Type B pancreatic cell (in vitro differentiated cells): ENCODE measurements around the gene CFDP1. TPM values are rescaled to one million over a fixed set of nuclear protein-coding genes. Genes with fewer than 3 reads are reported as not detected.

Experiments used
- DNase-seq: peaks from one replicate; pipeline ENCODE4 v3.0.0; 2021; ENCODE audit warnings: mixed read lengths; ENCODE audit not compliant: unreplicated experiment; ENCODE audit errors: extremely low spot score
- H3K27ac Mint-ChIP-seq: 2 replicates; pipeline ENCODE4 v1.8.0; 2021; ENCODE audit warnings: mild to moderate bottlenecking, mixed read lengths
- H3K27me3 Mint-ChIP-seq: 2 replicates; pipeline ENCODE4 v1.8.0; 2021; ENCODE audit warnings: mixed read lengths
- H3K36me3 Mint-ChIP-seq: 2 replicates; pipeline ENCODE4 v1.8.0; 2021; ENCODE audit warnings: mixed read lengths
- H3K4me1 Mint-ChIP-seq: one replicate; pipeline ENCODE4 v1.8.0; 2021; ENCODE audit warnings: mixed read lengths; ENCODE audit not compliant: unreplicated experiment
- H3K4me3 Mint-ChIP-seq: 2 replicates; pipeline ENCODE4 v1.8.0; 2021; ENCODE audit warnings: mild to moderate bottlenecking, mixed read lengths
- H3K9me3 Mint-ChIP-seq: 2 replicates; pipeline ENCODE4 v1.8.0; 2021; ENCODE audit warnings: mixed read lengths
- total RNA-seq: library from RNA; stranded (reverse); gene quantifications from 2 replicates; pipeline ENCODE4 v1.2.1, GENCODE V29; 2021; ENCODE audit warnings: low replicate concordance
- TF ChIP-seq, protein P1 (sequence below): fragments of 200-600 bp; sonication (generic); conservative IDR thresholded peaks from 2 replicates; pipeline ENCODE4 v1.5.0; 2021; ENCODE audit warnings: antibody characterized with exemption, mild to moderate bottlenecking

The CFDP1 gene
- total RNA-seq, 1 donor from 2014 or later, result 84.9 TPM

DNA sequence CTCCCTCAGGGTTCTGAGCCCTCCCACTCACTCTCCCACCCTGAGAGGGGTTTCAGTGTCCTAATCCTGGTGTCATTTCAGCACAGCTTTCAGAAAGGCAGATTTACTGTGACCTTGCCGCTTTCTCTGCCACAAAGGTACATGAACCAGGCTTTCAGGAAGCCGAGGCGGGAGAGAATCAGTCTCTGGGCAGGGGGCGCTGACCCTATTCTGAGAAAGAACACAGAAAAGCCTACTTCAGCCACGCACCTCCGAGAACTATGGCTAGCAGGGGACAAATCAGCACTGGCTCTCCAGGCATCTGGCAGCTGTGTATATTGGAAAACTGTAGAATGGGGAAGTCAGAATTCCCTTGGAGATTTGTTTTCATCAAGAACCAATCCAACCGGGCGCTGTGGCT is 124.1 kb downstream of the CFDP1 start:
- TF ChIP-seq, protein P1, sequence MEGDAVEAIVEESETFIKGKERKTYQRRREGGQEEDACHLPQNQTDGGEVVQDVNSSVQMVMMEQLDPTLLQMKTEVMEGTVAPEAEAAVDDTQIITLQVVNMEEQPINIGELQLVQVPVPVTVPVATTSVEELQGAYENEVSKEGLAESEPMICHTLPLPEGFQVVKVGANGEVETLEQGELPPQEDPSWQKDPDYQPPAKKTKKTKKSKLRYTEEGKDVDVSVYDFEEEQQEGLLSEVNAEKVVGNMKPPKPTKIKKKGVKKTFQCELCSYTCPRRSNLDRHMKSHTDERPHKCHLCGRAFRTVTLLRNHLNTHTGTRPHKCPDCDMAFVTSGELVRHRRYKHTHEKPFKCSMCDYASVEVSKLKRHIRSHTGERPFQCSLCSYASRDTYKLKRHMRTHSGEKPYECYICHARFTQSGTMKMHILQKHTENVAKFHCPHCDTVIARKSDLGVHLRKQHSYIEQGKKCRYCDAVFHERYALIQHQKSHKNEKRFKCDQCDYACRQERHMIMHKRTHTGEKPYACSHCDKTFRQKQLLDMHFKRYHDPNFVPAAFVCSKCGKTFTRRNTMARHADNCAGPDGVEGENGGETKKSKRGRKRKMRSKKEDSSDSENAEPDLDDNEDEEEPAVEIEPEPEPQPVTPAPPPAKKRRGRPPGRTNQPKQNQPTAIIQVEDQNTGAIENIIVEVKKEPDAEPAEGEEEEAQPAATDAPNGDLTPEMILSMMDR, result no peak
- Mint-ChIP-seq H3K4me3 (no peak overlapping the region), H3K27me3 (no peaks in the 10 kb centered on the region), H3K27ac (no peak overlapping the region), H3K4me1 (peaks cover 36% of the 10 kb centered on the region), H3K9me3 (no peaks in the 10 kb centered on the region), H3K36me3 (peaks cover 14% of the 10 kb centered on the region)
- no peak for DNase-seq

DNA sequence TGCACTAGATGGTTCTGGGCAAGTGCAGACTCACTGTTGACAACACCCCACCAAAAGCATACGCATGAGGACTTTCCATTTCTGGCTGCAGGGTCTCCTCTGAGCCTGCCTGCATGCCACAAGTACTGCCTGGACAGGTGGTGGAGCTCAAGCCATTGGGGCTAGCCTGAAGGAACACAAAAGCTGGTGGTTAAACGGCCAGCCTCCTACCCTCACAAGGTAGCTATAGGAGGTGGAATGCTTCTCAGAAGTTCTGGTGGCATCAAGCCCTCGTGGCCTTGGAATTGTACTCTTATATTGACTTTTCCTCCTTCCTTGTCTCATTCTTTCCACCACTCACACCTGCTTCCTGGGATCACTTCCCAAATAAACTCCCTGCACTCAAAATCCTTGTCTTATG is 125.3 kb downstream of the CFDP1 start:
- peak overlapping the region; percentile 58 for H3K27ac Mint-ChIP-seq
- peaks cover 36% of the 10 kb centered on the region for H3K4me1 Mint-ChIP-seq
- peaks cover 14% of the 10 kb centered on the region for H3K36me3 Mint-ChIP-seq
- H3K9me3 Mint-ChIP-seq, result no peaks in the 10 kb centered on the region
- H3K4me3 Mint-ChIP-seq, result no peak overlapping the region
- TF ChIP-seq, protein P1, result no peak
- H3K27me3 Mint-ChIP-seq, result no peaks in the 10 kb centered on the region
- no peak for DNase-seq

- Mint-ChIP-seq H3K4me1 (peaks cover 32% of the 10 kb centered on the region), H3K27me3 (no peaks in the 10 kb centered on the region), H3K9me3 (no peaks in the 10 kb centered on the region), H3K27ac (peak overlapping the region; percentile 58), H3K36me3 (peaks cover 14% of the 10 kb centered on the region), H3K4me3 (no peak overlapping the region)
- TF ChIP-seq, protein P1, result no peak
- DNase-seq, result no peak
Observed at GRCh38 chr16:75307506-75307905, 125.8 kb downstream of the CFDP1 start.

DNA sequence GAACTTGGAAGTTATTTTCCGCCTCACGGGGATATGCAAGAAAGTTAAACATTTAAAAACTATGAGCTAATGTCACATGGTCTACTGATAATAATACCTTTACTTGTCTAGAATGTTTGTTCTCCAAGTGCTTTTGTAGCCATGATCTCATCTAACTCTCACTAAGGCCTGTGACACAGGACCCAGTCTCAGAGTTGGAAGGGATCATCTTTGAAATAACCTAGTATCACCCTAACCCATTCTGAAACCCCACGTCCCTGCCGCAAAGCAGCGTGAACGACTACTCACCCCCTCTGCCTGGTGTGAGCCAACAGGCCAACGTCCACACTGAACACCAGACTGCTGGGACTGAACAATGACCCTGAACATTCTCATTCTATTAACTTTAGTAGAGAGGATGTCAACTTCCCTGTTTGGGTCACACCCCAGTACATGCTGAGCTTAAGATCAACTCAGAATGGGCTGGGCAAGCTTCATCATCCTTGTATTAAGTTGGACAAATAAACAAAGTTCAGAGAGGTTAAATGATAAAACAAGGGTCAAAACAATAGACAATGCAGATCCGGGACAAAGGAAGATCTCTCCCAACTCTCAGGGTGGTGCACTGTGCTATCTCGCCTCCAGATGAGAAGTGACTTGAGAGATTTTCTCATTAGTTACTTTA is 127.1 kb downstream of the CFDP1 start:
- Mint-ChIP-seq H3K27ac (peak overlapping the region; percentile 92), H3K4me1 (peaks cover 32% of the 10 kb centered on the region), H3K27me3 (no peaks in the 10 kb centered on the region), H3K4me3 (peak overlapping the region; percentile 1), H3K9me3 (no peaks in the 10 kb centered on the region), H3K36me3 (peaks cover 20% of the 10 kb centered on the region)
- TF ChIP-seq, protein P1, result no peak
- DNase-seq, result no peak

DNA sequence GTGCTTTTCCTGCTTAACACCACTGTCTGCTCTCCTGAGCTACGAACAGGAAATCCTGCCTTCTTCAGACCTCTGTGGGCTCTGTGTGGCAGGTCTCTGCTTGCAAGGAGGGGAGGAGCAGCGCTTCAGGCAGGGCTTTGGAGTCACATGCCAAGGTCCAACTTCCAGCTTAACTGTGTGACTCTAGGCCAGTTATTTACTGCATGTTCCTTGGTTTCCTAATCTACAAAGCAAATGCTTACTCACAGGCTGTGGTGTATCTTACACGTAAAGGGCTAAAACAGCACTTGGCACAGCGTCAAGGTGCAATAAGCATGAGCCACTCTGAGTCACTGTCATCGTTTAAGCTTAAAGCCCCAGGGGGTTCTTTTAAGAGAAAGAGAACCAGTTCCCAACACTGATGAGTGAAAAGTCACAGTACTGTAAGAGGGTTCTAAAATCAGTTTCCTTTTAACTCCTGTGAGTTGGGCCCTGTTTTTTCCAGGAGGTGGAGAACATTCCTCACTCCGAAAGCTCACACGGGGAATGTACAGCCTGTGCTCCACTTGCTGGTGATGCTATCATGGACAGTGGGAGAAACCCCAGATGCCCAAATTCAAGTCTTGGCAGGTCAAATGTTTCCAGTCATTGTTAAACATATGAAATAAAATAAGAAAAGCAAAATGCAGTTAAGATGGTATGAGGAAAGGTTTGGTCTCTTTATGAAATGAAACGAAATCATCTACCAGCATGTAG is 127.8 kb downstream of the CFDP1 start:
- peaks cover 32% of the 10 kb centered on the region for H3K4me1 Mint-ChIP-seq
- H3K27me3 Mint-ChIP-seq, result no peaks in the 10 kb centered on the region
- DNase-seq, result no peak
- H3K4me3 Mint-ChIP-seq, result peak overlapping the region; percentile 59
- H3K36me3 Mint-ChIP-seq, result peaks cover 25% of the 10 kb centered on the region
- peak overlapping the region; percentile 92 for H3K27ac Mint-ChIP-seq
- H3K9me3 Mint-ChIP-seq, result no peaks in the 10 kb centered on the region
- TF ChIP-seq, protein P1, result no peak
